ENCODE results near the gene CATSPER1. TPM values are rescaled to one million over a fixed set of nuclear protein-coding genes. Genes with fewer than 3 reads are reported as not detected.

The CATSPER1 gene
- total RNA-seq, 3 donors from 2014 or later (not counting 1 experiment from before 2014, with no cell fraction given): 12.2 to 16.9 (median 13.3) TPM

GRCh38 chr11:65976216-65977176 lies 49.8 kb downstream of the CATSPER1 start:
- ATAC-seq (peak in 2 of 3 donors; percentile 53 to 60), DNase-seq (no peak)
- Mint-ChIP-seq H3K27ac (peak overlapping the region; percentile 50 to 66), H3K27me3 (ENCODE audit: low read depth in 2 of 2) (no peaks in the 10 kb centered on the region), H3K36me3 (no peaks in the 10 kb centered on the region), H3K9me3 (no peaks in the 10 kb centered on the region), H3K4me1 (peaks cover 25 to 30% of the 10 kb centered on the region in 2 donors), H3K4me3 (no peak overlapping the region)
- peaks cover 15% of the 10 kb centered on the region for H3K4me1 ChIP-seq (ENCODE audit: control insufficient read depth, insufficient read depth, low read length)
- H3K27me3 ChIP-seq (ENCODE audit: control insufficient read depth, insufficient read depth, low read length): no peaks in the 10 kb centered on the region
- TF ChIP-seq, protein P1, sequence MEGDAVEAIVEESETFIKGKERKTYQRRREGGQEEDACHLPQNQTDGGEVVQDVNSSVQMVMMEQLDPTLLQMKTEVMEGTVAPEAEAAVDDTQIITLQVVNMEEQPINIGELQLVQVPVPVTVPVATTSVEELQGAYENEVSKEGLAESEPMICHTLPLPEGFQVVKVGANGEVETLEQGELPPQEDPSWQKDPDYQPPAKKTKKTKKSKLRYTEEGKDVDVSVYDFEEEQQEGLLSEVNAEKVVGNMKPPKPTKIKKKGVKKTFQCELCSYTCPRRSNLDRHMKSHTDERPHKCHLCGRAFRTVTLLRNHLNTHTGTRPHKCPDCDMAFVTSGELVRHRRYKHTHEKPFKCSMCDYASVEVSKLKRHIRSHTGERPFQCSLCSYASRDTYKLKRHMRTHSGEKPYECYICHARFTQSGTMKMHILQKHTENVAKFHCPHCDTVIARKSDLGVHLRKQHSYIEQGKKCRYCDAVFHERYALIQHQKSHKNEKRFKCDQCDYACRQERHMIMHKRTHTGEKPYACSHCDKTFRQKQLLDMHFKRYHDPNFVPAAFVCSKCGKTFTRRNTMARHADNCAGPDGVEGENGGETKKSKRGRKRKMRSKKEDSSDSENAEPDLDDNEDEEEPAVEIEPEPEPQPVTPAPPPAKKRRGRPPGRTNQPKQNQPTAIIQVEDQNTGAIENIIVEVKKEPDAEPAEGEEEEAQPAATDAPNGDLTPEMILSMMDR (IDR thresholded peaks at IDR 0.05): no peak
- WGBS (ENCODE audit: insufficient coverage): 86% methylated on average over 42 of the region's 43 CpGs
- H3K4me3 ChIP-seq (ENCODE audit: low read length): no peak overlapping the region
- intact Hi-C loops (cut with micrococcal nuclease): no loop called here
- peaks cover 32% of the 10 kb centered on the region for H3K36me3 ChIP-seq (ENCODE audit: control insufficient read depth, insufficient read depth, low read length)
- no peak overlapping the region for H3K27ac ChIP-seq (ENCODE audit: low read length)
- no peaks in the 10 kb centered on the region for H3K9me3 ChIP-seq (ENCODE audit: control insufficient read depth, insufficient read depth, low read length)

GRCh38 chr11:65975771-65976170 lies 50.5 kb downstream of the CATSPER1 start:
- peaks cover 32% of the 10 kb centered on the region for H3K36me3 ChIP-seq (ENCODE audit: control insufficient read depth, insufficient read depth, low read length)
- no peak overlapping the region for H3K4me3 ChIP-seq (ENCODE audit: low read length)
- no peaks in the 10 kb centered on the region for H3K27me3 Mint-ChIP-seq (ENCODE audit: low read depth in 2 of 2)
- H3K9me3 ChIP-seq (ENCODE audit: control insufficient read depth, insufficient read depth, low read length): no peaks in the 10 kb centered on the region
- H3K27ac Mint-ChIP-seq: peak overlapping the region; percentile 50 to 66
- no peaks in the 10 kb centered on the region for H3K9me3 Mint-ChIP-seq
- H3K36me3 Mint-ChIP-seq: no peaks in the 10 kb centered on the region
- H3K4me1 ChIP-seq (ENCODE audit: control insufficient read depth, insufficient read depth, low read length): peaks cover 15% of the 10 kb centered on the region
- peak overlapping the region; percentile 3 for H3K4me3 Mint-ChIP-seq
- TF ChIP-seq, protein P1 (IDR thresholded peaks at IDR 0.05): no peak
- DNase-seq (no peak), ATAC-seq (no peak)
- intact Hi-C loops (cut with micrococcal nuclease): no loop called here
- H3K27ac ChIP-seq (ENCODE audit: low read length): no peak overlapping the region
- 96% methylated on average over 9 of the region's 9 CpGs for WGBS (ENCODE audit: insufficient coverage)
- H3K27me3 ChIP-seq (ENCODE audit: control insufficient read depth, insufficient read depth, low read length): no peaks in the 10 kb centered on the region
- H3K4me1 Mint-ChIP-seq: peaks cover 25 to 30% of the 10 kb centered on the region in 2 donors

GRCh38 chr11:65973439-65974110 lies 52.7 kb downstream of the CATSPER1 start:
- H3K9me3 Mint-ChIP-seq: no peaks in the 10 kb centered on the region
- H3K27me3 Mint-ChIP-seq (ENCODE audit: low read depth in 2 of 2): no peaks in the 10 kb centered on the region
- peaks cover 29 to 42% of the 10 kb centered on the region in 2 donors for H3K4me1 Mint-ChIP-seq
- H3K4me3 Mint-ChIP-seq: no peak overlapping the region
- intact Hi-C loops (cut with micrococcal nuclease): no loop called here
- H3K4me3 ChIP-seq (ENCODE audit: low read length): no peak overlapping the region
- no peaks in the 10 kb centered on the region for H3K27me3 ChIP-seq (ENCODE audit: control insufficient read depth, insufficient read depth, low read length)
- no peak for DNase-seq
- H3K4me1 ChIP-seq (ENCODE audit: control insufficient read depth, insufficient read depth, low read length): peaks cover 15% of the 10 kb centered on the region
- H3K27ac ChIP-seq (ENCODE audit: low read length): no peak overlapping the region
- peak in 1 of 3 donors; percentile 28 for ATAC-seq
- no peaks in the 10 kb centered on the region for H3K9me3 ChIP-seq (ENCODE audit: control insufficient read depth, insufficient read depth, low read length)
- H3K27ac Mint-ChIP-seq: no peak overlapping the region
- TF ChIP-seq, protein P1 (IDR thresholded peaks at IDR 0.05): no peak
- WGBS (ENCODE audit: insufficient coverage): 96% methylated on average over 12 of the region's 13 CpGs
- peaks cover 44% of the 10 kb centered on the region for H3K36me3 ChIP-seq (ENCODE audit: control insufficient read depth, insufficient read depth, low read length)
- no peaks in the 10 kb centered on the region for H3K36me3 Mint-ChIP-seq

All from natural killer cell (primary cell).